Measurements from ENCODE around the gene SDHA. TPM values are rescaled to one million over a fixed set of nuclear protein-coding genes. Genes with fewer than 3 reads are reported as not detected.
"Not testable (repeated sequence)": the region's sequence is repeated elsewhere in the genome, so short reads cannot be mapped to it uniquely, and the experiment has no call there.

SDHA gene
- total and polyA plus RNA-seq, 2 donors (not counting 1 experiment from before 2014, with no cell fraction given): 77.2 to 137 TPM

DNA sequence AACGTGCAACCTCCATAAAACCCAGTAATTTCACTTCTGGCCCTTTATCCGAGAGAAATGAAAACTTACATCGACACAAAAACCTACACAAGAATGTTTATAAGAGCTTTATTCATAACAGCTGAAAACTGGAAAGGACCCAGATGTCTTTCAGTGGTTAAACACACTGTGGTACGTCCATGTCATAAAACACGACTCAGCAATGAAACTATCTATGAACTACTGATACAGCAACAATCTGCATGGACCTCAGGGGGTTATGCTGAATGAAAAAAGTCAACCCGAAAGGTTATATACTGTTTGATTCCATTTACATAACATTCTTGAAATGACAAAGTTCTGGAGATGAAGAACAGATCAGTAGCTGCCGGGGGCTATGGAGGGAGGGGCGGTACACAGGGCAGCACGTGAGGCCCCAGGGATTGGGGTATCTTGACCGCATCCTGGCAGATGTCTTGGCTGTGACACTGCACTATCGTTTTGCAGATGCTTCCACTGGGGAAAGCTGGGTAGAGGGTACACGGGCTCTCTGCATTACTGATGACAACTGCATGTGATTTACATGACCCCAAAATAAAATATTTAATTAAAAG lies 4.2 kb upstream of the SDHA start:
- peak overlapping the region; percentile 48 for H3K4me3 Mint-ChIP-seq
- Histone ChIP-seq H3K27ac (ENCODE audit: low read length in 2 of 2) (no peak overlapping the region), H3K9me3 (ENCODE audit: control extremely low read depth in 1 of 3, control insufficient read depth in 2 of 3, insufficient read depth in 1 of 3, low read length in 2 of 3) (no peaks in the 10 kb centered on the region), H3K36me3 (replicated peaks in 1 of 2; ENCODE audit: control extremely low read depth in 1 of 2, control insufficient read depth in 1 of 2, extremely low read depth in 1 of 2, insufficient read depth in 2 of 2, low read length in 1 of 2) (peaks cover 0 to 3% of the 10 kb centered on the region in 2 experiments), H3K79me2 (ENCODE audit: control insufficient read depth, insufficient read depth, low read length) (peaks cover 49% of the 10 kb centered on the region), H3K4me2 (replicated peaks; ENCODE audit: low read depth, low read length, poor library complexity, severe bottlenecking) (no peak overlapping the region), H4K20me1 (ENCODE audit: control insufficient read depth, insufficient read depth, low read length, poor library complexity, severe bottlenecking) (peaks cover 24% of the 10 kb centered on the region), H3K4me3 (ENCODE audit: control extremely low read depth in 1 of 5, extremely low read depth in 1 of 5, insufficient read depth in 1 of 5, low read depth in 2 of 5, low read length in 4 of 5) (no peak overlapping the region), H2AFZ (ENCODE audit: insufficient read depth, low read depth, low read length, poor library complexity, severe bottlenecking) (no peak overlapping the region), H3K27me3 (replicated peaks in 1 of 4; ENCODE audit: control extremely low read depth in 1 of 4, control insufficient read depth in 3 of 4, insufficient read depth in 4 of 4, low read length in 3 of 4) (no peaks in the 10 kb centered on the region), H3K9ac (ENCODE audit: low read length) (no peak overlapping the region), H3K4me1 (ENCODE audit: control insufficient read depth in 2 of 2, insufficient read depth in 2 of 2, low read length in 2 of 2) (peaks cover 0 to 19% of the 10 kb centered on the region in 2 donors)
- peaks cover 41% of the 10 kb centered on the region for H3K4me1 Mint-ChIP-seq
- no peak for TF ChIP-seq CTCF (IDR thresholded peaks at IDR 0.05)
- no peak for TF ChIP-seq EZH2 (IDR thresholded peaks at IDR 0.05; ENCODE audit: borderline replicate concordance, insufficient read depth, low read depth, low read length, poor library complexity, severe bottlenecking)
- no peak overlapping the region for H3K27ac Mint-ChIP-seq
- POLR2A ChIA-PET: no interaction called here
- no peaks in the 10 kb centered on the region for H3K9me3 Mint-ChIP-seq (ENCODE audit: insufficient read depth)
- intact Hi-C loops (cut with micrococcal nuclease): no loop called here
- no peak for DNase-seq
- CTCF ChIA-PET: interaction anchor here (0.6 to 1.0 kb wide), 2 partner anchors 22 to 26 kb away, joined by 3 to 4 read pairs; no protein-coding TSS in a partner anchor
- 69% methylated on average over 7 of the region's 12 CpGs for WGBS (ENCODE audit: insufficient coverage)
- H3K27me3 Mint-ChIP-seq: no peaks in the 10 kb centered on the region
- no peak for ATAC-seq (ENCODE audit: low read depth)

DNA sequence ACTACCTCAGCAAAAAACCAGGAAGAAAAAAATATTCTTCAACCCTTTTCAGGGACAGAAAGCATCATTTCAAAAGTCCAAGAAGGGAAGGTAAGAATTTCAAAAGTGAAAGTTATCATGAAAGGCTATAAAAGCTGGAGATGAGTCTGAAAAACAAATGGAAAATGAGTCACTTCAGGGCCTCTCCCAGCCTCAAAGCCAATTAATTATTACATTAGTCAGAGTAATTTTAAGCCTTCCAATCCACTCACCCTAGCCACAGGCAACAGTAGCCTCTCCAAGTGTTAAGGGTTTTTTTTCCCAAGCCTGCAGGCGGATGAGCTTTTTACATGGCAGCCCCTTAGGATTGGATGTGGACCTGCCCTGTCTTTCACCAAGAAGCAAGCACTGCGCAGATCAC lies 2.9 kb upstream of the SDHA start:
- H3K9ac ChIP-seq (ENCODE audit: low read length); CTCF ChIA-PET; H3K36me3 ChIP-seq (replicated peaks in 1 of 2; ENCODE audit: control extremely low read depth in 1 of 2, control insufficient read depth in 1 of 2, extremely low read depth in 1 of 2, insufficient read depth in 2 of 2, low read length in 1 of 2); H3K9me3 ChIP-seq (ENCODE audit: control extremely low read depth in 1 of 3, control insufficient read depth in 2 of 3, insufficient read depth in 1 of 3, low read length in 2 of 3); H3K9me3 Mint-ChIP-seq (ENCODE audit: insufficient read depth); H3K4me3 ChIP-seq (ENCODE audit: control extremely low read depth in 1 of 5, extremely low read depth in 1 of 5, insufficient read depth in 1 of 5, low read depth in 2 of 5, low read length in 4 of 5); H3K27me3 ChIP-seq (replicated peaks in 1 of 4; ENCODE audit: control extremely low read depth in 1 of 4, control insufficient read depth in 3 of 4, insufficient read depth in 4 of 4, low read length in 3 of 4); H3K27me3 Mint-ChIP-seq; DNase-seq; ATAC-seq (ENCODE audit: low read depth); H3K4me2 ChIP-seq (replicated peaks; ENCODE audit: low read depth, low read length, poor library complexity, severe bottlenecking); intact Hi-C loops (cut with micrococcal nuclease); POLR2A ChIA-PET; H3K27ac ChIP-seq (ENCODE audit: low read length in 2 of 2); H2AFZ ChIP-seq (ENCODE audit: insufficient read depth, low read depth, low read length, poor library complexity, severe bottlenecking): not testable (repeated sequence)
- Mint-ChIP-seq H3K4me1 (peaks cover 46% of the 10 kb centered on the region), H3K27ac (peak overlapping the region; percentile 60), H3K4me3 (peak overlapping the region; percentile 44)
- Histone ChIP-seq H3K4me1 (ENCODE audit: control insufficient read depth in 2 of 2, insufficient read depth in 2 of 2, low read length in 2 of 2) (peaks cover 2 to 19% of the 10 kb centered on the region in 2 donors), H4K20me1 (ENCODE audit: control insufficient read depth, insufficient read depth, low read length, poor library complexity, severe bottlenecking) (peaks cover 15% of the 10 kb centered on the region), H3K79me2 (ENCODE audit: control insufficient read depth, insufficient read depth, low read length) (peaks cover 52% of the 10 kb centered on the region)
- no CpG with 5 or more reads among the region's 2 CpGs for WGBS (ENCODE audit: insufficient coverage)

DNA sequence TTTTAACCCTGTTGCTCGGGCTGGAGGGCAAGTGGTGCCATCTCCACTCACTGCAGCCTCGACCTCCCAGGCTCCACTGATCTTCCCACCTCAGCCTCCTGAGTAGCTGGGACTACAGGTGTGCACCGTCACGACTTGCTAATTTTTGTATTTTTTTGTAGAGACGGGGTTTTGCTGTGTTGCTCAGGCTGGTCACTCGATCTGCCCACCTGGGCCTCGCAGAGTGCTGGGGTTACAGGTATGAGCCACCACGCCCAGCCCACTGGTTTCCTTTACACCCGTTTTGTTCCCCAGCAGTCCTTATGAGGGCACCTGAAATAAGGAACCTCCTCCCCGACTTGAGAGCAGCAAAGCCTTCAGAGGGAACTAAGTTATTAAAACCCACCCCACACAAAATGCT lies 2.0 kb upstream of the SDHA start:
- H3K4me2 ChIP-seq (replicated peaks; ENCODE audit: low read depth, low read length, poor library complexity, severe bottlenecking); H3K27ac ChIP-seq (ENCODE audit: low read length in 2 of 2); intact Hi-C loops (cut with micrococcal nuclease); H3K9ac ChIP-seq (ENCODE audit: low read length); DNase-seq; H3K27me3 Mint-ChIP-seq; H3K9me3 ChIP-seq (ENCODE audit: control extremely low read depth in 1 of 3, control insufficient read depth in 2 of 3, insufficient read depth in 1 of 3, low read length in 2 of 3); H3K36me3 ChIP-seq (replicated peaks in 1 of 2; ENCODE audit: control extremely low read depth in 1 of 2, control insufficient read depth in 1 of 2, extremely low read depth in 1 of 2, insufficient read depth in 2 of 2, low read length in 1 of 2); H3K27me3 ChIP-seq (replicated peaks in 1 of 4; ENCODE audit: control extremely low read depth in 1 of 4, control insufficient read depth in 3 of 4, insufficient read depth in 4 of 4, low read length in 3 of 4); H3K4me3 ChIP-seq (ENCODE audit: control extremely low read depth in 1 of 5, extremely low read depth in 1 of 5, insufficient read depth in 1 of 5, low read depth in 2 of 5, low read length in 4 of 5); H3K27ac Mint-ChIP-seq; ATAC-seq (ENCODE audit: low read depth); H3K9me3 Mint-ChIP-seq (ENCODE audit: insufficient read depth); CTCF ChIA-PET; POLR2A ChIA-PET; H2AFZ ChIP-seq (ENCODE audit: insufficient read depth, low read depth, low read length, poor library complexity, severe bottlenecking): not testable (repeated sequence)
- H3K4me1 ChIP-seq (ENCODE audit: control insufficient read depth in 2 of 2, insufficient read depth in 2 of 2, low read length in 2 of 2): peaks cover 6 to 23% of the 10 kb centered on the region in 2 donors
- no CpG with 5 or more reads among the region's 10 CpGs for WGBS (ENCODE audit: insufficient coverage)
- Mint-ChIP-seq H3K4me3 (peak overlapping the region; percentile 43), H3K4me1 (peaks cover 50% of the 10 kb centered on the region)
- peaks cover 58% of the 10 kb centered on the region for H3K79me2 ChIP-seq (ENCODE audit: control insufficient read depth, insufficient read depth, low read length)
- H4K20me1 ChIP-seq (ENCODE audit: control insufficient read depth, insufficient read depth, low read length, poor library complexity, severe bottlenecking): peaks cover 16% of the 10 kb centered on the region

Measured in B cell (primary cell).